ENCODE results near the gene ADCYAP1R1.

DNA sequence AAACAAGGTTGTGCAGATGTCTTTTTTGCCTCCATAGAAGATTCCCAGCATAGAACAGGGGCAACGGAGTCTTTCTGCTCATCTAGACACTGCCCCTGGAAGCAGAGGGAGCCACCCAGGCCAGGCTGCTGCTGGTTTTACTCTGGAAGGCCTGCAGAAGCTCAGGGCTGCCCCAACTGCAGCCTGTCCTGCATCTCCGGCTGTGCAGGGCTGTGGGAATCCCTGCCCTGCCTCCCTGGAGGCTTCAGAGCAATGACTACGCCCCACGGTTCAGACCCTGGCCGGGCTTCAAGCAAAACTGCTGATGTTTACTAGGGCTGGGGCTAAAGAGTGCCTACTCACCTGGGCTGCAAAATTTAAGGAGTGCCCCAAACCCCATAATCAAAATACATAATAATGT lies 44.5 kb upstream of the ADCYAP1R1 start:
- TF ChIP-seq, protein P1, sequence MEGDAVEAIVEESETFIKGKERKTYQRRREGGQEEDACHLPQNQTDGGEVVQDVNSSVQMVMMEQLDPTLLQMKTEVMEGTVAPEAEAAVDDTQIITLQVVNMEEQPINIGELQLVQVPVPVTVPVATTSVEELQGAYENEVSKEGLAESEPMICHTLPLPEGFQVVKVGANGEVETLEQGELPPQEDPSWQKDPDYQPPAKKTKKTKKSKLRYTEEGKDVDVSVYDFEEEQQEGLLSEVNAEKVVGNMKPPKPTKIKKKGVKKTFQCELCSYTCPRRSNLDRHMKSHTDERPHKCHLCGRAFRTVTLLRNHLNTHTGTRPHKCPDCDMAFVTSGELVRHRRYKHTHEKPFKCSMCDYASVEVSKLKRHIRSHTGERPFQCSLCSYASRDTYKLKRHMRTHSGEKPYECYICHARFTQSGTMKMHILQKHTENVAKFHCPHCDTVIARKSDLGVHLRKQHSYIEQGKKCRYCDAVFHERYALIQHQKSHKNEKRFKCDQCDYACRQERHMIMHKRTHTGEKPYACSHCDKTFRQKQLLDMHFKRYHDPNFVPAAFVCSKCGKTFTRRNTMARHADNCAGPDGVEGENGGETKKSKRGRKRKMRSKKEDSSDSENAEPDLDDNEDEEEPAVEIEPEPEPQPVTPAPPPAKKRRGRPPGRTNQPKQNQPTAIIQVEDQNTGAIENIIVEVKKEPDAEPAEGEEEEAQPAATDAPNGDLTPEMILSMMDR (IDR thresholded peaks at IDR 0.05 in 8 of 11, conservative IDR thresholded peaks at IDR 0.05 in 3 of 11), result no peak
- TF ChIP-seq POLR2A (IDR thresholded peaks at IDR 0.05) (no peak), POLR2AphosphoS5 (IDR thresholded peaks at IDR 0.05) (no peak)
